NT2/D1 (cell line): ENCODE data around the gene ZSCAN2.

Experiments used
- SUZ12 ChIP-seq: IDR thresholded peaks from 2 replicates; pipeline ENCODE4 v1.6.1; 2011; ENCODE audit not compliant: insufficient read length, insufficient read depth; ENCODE audit errors: extremely low read depth
- YY1 ChIP-seq: IDR thresholded peaks from 2 replicates; pipeline ENCODE4 v1.6.1; 2011; ENCODE audit not compliant: insufficient read length, insufficient read depth
- ZNF274 ChIP-seq: IDR thresholded peaks from 2 replicates; pipeline ENCODE4 v1.6.1; 2011; ENCODE audit warnings: mild to moderate bottlenecking, low read depth, low read length

GRCh38 chr15:84600331-84600686 is 500 bp upstream of the ZSCAN2 start:
- TF ChIP-seq YY1: no peak
- TF ChIP-seq ZNF274: no peak
- no peak for TF ChIP-seq SUZ12
